K562 (cell line): ENCODE data around the gene USP48. TPM values are rescaled to one million over a fixed set of nuclear protein-coding genes. Genes with fewer than 3 reads are reported as not detected.

Experiments
- ARID4B ChIP-seq: sonication (generic); formaldehyde crosslinking; IDR thresholded peaks from 2 replicates; pipeline ENCODE4 v1.8.0; 2022; ENCODE audit warnings: mild to moderate bottlenecking, missing genetic modification reagents
- BMI1 ChIP-seq: fragments of 150-350 bp; IDR thresholded peaks from 2 replicates; pipeline ENCODE4 v1.6.1; 2014; ENCODE audit warnings: low read length
- CBX8 ChIP-seq: fragments of 200-600 bp; sonication (generic); IDR thresholded peaks from 2 replicates; pipeline ENCODE4 v1.6.1; 2012; ENCODE audit warnings: borderline replicate concordance, mixed run types, low read depth, mild to moderate bottlenecking, moderate library complexity, mixed read lengths, low read length, control low read depth, inconsistent platforms; ENCODE audit not compliant: poor library complexity, severe bottlenecking; ENCODE audit errors: extremely low read depth
- CC2D1A ChIP-seq: fragments of 450-650 bp; IDR thresholded peaks from 2 replicates; pipeline ENCODE4 v1.6.1; 2017; ENCODE audit warnings: mild to moderate bottlenecking
- DNMT1 ChIP-seq: fragments of 450-650 bp; IDR thresholded peaks from 2 replicates; pipeline ENCODE4 v1.6.1; 2016; ENCODE audit warnings: antibody characterized with exemption, mild to moderate bottlenecking
- E4F1 ChIP-seq: fragments of 250-450 bp; sonication (Bioruptor Pico); IDR thresholded peaks from 2 replicates; pipeline ENCODE4 v1.5.0; 2021; ENCODE audit warnings: mild to moderate bottlenecking, borderline replicate concordance
- HDAC2 ChIP-seq: fragments of 450-650 bp; IDR thresholded peaks from 2 replicates; pipeline ENCODE4 v1.6.1; 2016; ENCODE audit warnings: mild to moderate bottlenecking
- KLF16 ChIP-seq: IDR thresholded peaks from 2 replicates; pipeline ENCODE4 v1.6.1; 2016; ENCODE audit warnings: antibody characterized with exemption
- SLC30A9 ChIP-seq: fragments of 250-450 bp; sonication (Bioruptor Pico); IDR thresholded peaks from 2 replicates; pipeline ENCODE4 v1.8.0; 2022; ENCODE audit warnings: mild to moderate bottlenecking, moderate library complexity
- SMAD3 ChIP-seq: fragments of 450-650 bp; formaldehyde crosslinking; conservative IDR thresholded peaks from 2 replicates; pipeline ENCODE4 v1.4.0; 2020; ENCODE audit warnings: mild to moderate bottlenecking
- ZKSCAN3 ChIP-seq: fragments of 250-450 bp; sonication (Bioruptor Pico); IDR thresholded peaks from 2 replicates; pipeline ENCODE4 v1.4.0; 2020
- ZNF589 ChIP-seq: fragments of 200-800 bp; sonication (Bioruptor generic); IDR thresholded peaks from 2 replicates; pipeline ENCODE4 v1.6.1; 2016; ENCODE audit warnings: low read depth, missing genetic modification characterization, missing compliant biosample characterization
- polyA plus RNA-seq, 8 experiments: library from polyadenylated mRNA; depleted of rRNA in 4 of 8; stranded (reverse) in 5 of 8; unstranded in 3 of 8; fragments of >200 nt; fragmentation: Nextera tagmentation in 2 of 8; fragmentation: Illumina TruSeq in 1 of 8; extraction: Ambion mirVana in 2 of 8; extraction: Trizol in 1 of 8; gene quantifications; 2 replicates each; pipeline versions ENCODE4 v1.2.1 to v1.2.3, GENCODE V29; 2011 to 2014; ENCODE audit warnings: inconsistent platforms in 1 of 8, missing spikeins in 1 of 8
- total RNA-seq, 7 experiments: library from RNA; depleted of rRNA in 6 of 7; stranded (reverse); fragments of >200 nt in 6 of 7; fragmentation: Illumina TruSeq in 2 of 7; extraction: Trizol in 2 of 7; gene quantifications; 2 replicates each; pipeline versions ENCODE4 v1.2.1 to v1.2.3, GENCODE V29; 2011 to 2021; ENCODE audit warnings: low replicate concordance in 1 of 7

Gene USP48
- total and polyA plus RNA-seq, 9 of the 15 experiments (the other 6 are each of a cell fraction or from before 2014, with no cell fraction given): 23.3 to 123 (median 106) TPM

- TF ChIP-seq ARID4B (no peak), SMAD3 (CRISPR knock-in tag) (no peak), HDAC2 (0 out of 2 replicates have a peak, but pooled peaks have one; percentile 41), DNMT1 (no peak), ZNF589 (CRISPR knock-in tag) (no peak), SLC30A9 (CRISPR knock-in tag) (no peak), CC2D1A (no peak), ZKSCAN3 (CRISPR knock-in tag) (no peak), BMI1 (no peak), E4F1 (CRISPR knock-in tag) (no peak), CBX8 (no peak), KLF16 (no peak)
- TF ChIP-seq, all 486 proteins: peak for 76
Observed at GRCh38 chr1:21651214-21652042, 131.5 kb downstream of the USP48 start (continued).
